Activated T-cell treated with anti-CD3 and anti-CD28 coated beads, Interleukin-2, amount 50 U/mL, for 72 hours (primary cell): Measurements from ENCODE around the gene SLC16A3. TPM values are rescaled to one million over a fixed set of nuclear protein-coding genes. Genes with fewer than 3 reads are reported as not detected.

ENCODE experiments used
- ATAC-seq, 2 donors: fragments of 150-1000 bp; cut with Tn5 transposase; replicated peaks in 1 of 2; 2 replicates each; pipeline ENCODE4 v1.10.0; 2021; ENCODE audit warnings: moderate library complexity in 2 of 2, mild to moderate bottlenecking in 1 of 2
- DNase-seq, 2 donors: peaks; one replicate each; pipeline ENCODE4 v3.0.0; 2021 to 2022; ENCODE audit warnings: mixed read lengths in 1 of 2
- H3K27ac Mint-ChIP-seq: one replicate; pipeline ENCODE4 v1.8.0; 2022; ENCODE audit warnings: mild to moderate bottlenecking, moderate library complexity, mixed read lengths
- H3K27me3 Mint-ChIP-seq: one replicate; pipeline ENCODE4 v1.8.0; 2022; ENCODE audit warnings: low read depth, mixed read lengths
- H3K36me3 Mint-ChIP-seq, 2 donors: one replicate each; pipeline ENCODE4 v1.8.0; 2022; ENCODE audit warnings: mixed read lengths in 2 of 2, mild to moderate bottlenecking in 1 of 2; ENCODE audit not compliant: insufficient read depth in 2 of 2
- H3K4me1 Mint-ChIP-seq: one replicate; pipeline ENCODE4 v1.8.0; 2022; ENCODE audit warnings: low read depth, mixed read lengths
- H3K4me3 Mint-ChIP-seq, 2 donors: one replicate each; pipeline ENCODE4 v1.8.0; 2022; ENCODE audit warnings: mild to moderate bottlenecking in 2 of 2, mixed read lengths in 2 of 2, moderate library complexity in 2 of 2
- H3K9me3 Mint-ChIP-seq, 2 donors: one replicate each; pipeline ENCODE4 v1.8.0; 2022; ENCODE audit warnings: mixed read lengths in 2 of 2
- total RNA-seq, 2 donors: library from RNA; stranded (reverse); gene quantifications; one replicate each; pipeline ENCODE4 v1.2.3, GENCODE V29; 2022

Gene SLC16A3
- total RNA-seq, 2 donors from 2014 or later, result 42.8 to 74.5 TPM

GRCh38 chr17:82278786-82279391 lies 50.0 kb downstream of the SLC16A3 start:
- Mint-ChIP-seq H3K36me3 (no peaks in the 10 kb centered on the region), H3K4me1 (peaks cover 34% of the 10 kb centered on the region), H3K27ac (no peak overlapping the region), H3K9me3 (no peaks in the 10 kb centered on the region), H3K27me3 (no peaks in the 10 kb centered on the region), H3K4me3 (no peak overlapping the region)
- no peak for DNase-seq
- no peak for ATAC-seq

GRCh38 chr17:82280537-82280936 lies 51.7 kb downstream of the SLC16A3 start:
- no peak for ATAC-seq
- H3K9me3 Mint-ChIP-seq, result no peaks in the 10 kb centered on the region
- no peaks in the 10 kb centered on the region for H3K36me3 Mint-ChIP-seq
- H3K27ac Mint-ChIP-seq, result no peak overlapping the region
- peaks cover 27% of the 10 kb centered on the region for H3K4me1 Mint-ChIP-seq
- no peaks in the 10 kb centered on the region for H3K27me3 Mint-ChIP-seq
- no peak overlapping the region for H3K4me3 Mint-ChIP-seq
- no peak for DNase-seq

GRCh38 chr17:82281076-82281475 lies 52.2 kb downstream of the SLC16A3 start:
- Mint-ChIP-seq H3K4me3 (no peak overlapping the region), H3K36me3 (no peaks in the 10 kb centered on the region), H3K27ac (no peak overlapping the region), H3K9me3 (no peaks in the 10 kb centered on the region), H3K4me1 (peaks cover 27% of the 10 kb centered on the region), H3K27me3 (no peaks in the 10 kb centered on the region)
- DNase-seq (no peak), ATAC-seq (no peak)

- H3K4me3 Mint-ChIP-seq, result peak overlapping the region; percentile 29 to 51
- peak; percentile 65 to 73 for DNase-seq
- no peaks in the 10 kb centered on the region for H3K27me3 Mint-ChIP-seq
- peaks cover 27% of the 10 kb centered on the region for H3K4me1 Mint-ChIP-seq
- ATAC-seq, result peak; percentile 79 to 87
- H3K27ac Mint-ChIP-seq, result no peak overlapping the region
- H3K9me3 Mint-ChIP-seq, result no peaks in the 10 kb centered on the region
- no peaks in the 10 kb centered on the region for H3K36me3 Mint-ChIP-seq
Observed at GRCh38 chr17:82281502-82282238, 52.8 kb downstream of the SLC16A3 start.

GRCh38 chr17:82282239-82283207 lies 53.7 kb downstream of the SLC16A3 start:
- no peaks in the 10 kb centered on the region for H3K36me3 Mint-ChIP-seq
- peak overlapping the region; percentile 29 to 73 for H3K4me3 Mint-ChIP-seq
- no peaks in the 10 kb centered on the region for H3K27me3 Mint-ChIP-seq
- DNase-seq (no peak), ATAC-seq (peak; percentile 37 to 49)
- H3K27ac Mint-ChIP-seq, result no peak overlapping the region
- no peaks in the 10 kb centered on the region for H3K9me3 Mint-ChIP-seq
- peaks cover 29% of the 10 kb centered on the region for H3K4me1 Mint-ChIP-seq

- Mint-ChIP-seq H3K9me3 (no peaks in the 10 kb centered on the region), H3K4me1 (peaks cover 37% of the 10 kb centered on the region), H3K27ac (no peak overlapping the region), H3K4me3 (peak overlapping the region; percentile 73 to 76), H3K27me3 (no peaks in the 10 kb centered on the region), H3K36me3 (no peaks in the 10 kb centered on the region)
- DNase-seq (peak; percentile 78 to 81), ATAC-seq (peak; percentile 85 to 86)
Observed at GRCh38 chr17:82283208-82283749, 54.4 kb downstream of the SLC16A3 start.

- ATAC-seq (no peak), DNase-seq (no peak)
- H3K4me1 Mint-ChIP-seq, result peaks cover 50% of the 10 kb centered on the region
- H3K9me3 Mint-ChIP-seq, result no peaks in the 10 kb centered on the region
- no peak overlapping the region for H3K27ac Mint-ChIP-seq
- H3K4me3 Mint-ChIP-seq, result no peak overlapping the region
- H3K27me3 Mint-ChIP-seq, result no peaks in the 10 kb centered on the region
- H3K36me3 Mint-ChIP-seq, result no peaks in the 10 kb centered on the region
Observed at GRCh38 chr17:82285141-82285540, 56.3 kb downstream of the SLC16A3 start.

GRCh38 chr17:82287013-82287867 lies 58.4 kb downstream of the SLC16A3 start:
- Mint-ChIP-seq H3K27ac (no peak overlapping the region), H3K4me1 (peaks cover 51% of the 10 kb centered on the region), H3K36me3 (no peaks in the 10 kb centered on the region), H3K4me3 (no peak overlapping the region), H3K9me3 (no peaks in the 10 kb centered on the region), H3K27me3 (no peaks in the 10 kb centered on the region)
- DNase-seq, result no peak
- ATAC-seq, result no peak

GRCh38 chr17:82287868-82288801 lies 59.3 kb downstream of the SLC16A3 start:
- ATAC-seq, result no peak
- no peak for DNase-seq
- Mint-ChIP-seq H3K4me3 (peak overlapping the region in 1 of 2 donors; percentile 3), H3K27ac (no peak overlapping the region), H3K4me1 (peaks cover 45% of the 10 kb centered on the region), H3K36me3 (no peaks in the 10 kb centered on the region), H3K9me3 (no peaks in the 10 kb centered on the region), H3K27me3 (no peaks in the 10 kb centered on the region)
